ENCODE results near the gene LMAN1L.

LMAN1L gene

GRCh38 chr15:74826364-74826819 is 13.8 kb downstream of the LMAN1L start, which contains the start of gene CPLX3:
Gene CPLX3 (plus strand): TSS chr15:74826627. CDS start chr15:74826704, 77 bp downstream.
- no peak for TF ChIP-seq EZH2phosphoT487 (IDR thresholded peaks at IDR 0.05; ENCODE audit: borderline replicate concordance, low read length)
- TF ChIP-seq, protein P1, sequence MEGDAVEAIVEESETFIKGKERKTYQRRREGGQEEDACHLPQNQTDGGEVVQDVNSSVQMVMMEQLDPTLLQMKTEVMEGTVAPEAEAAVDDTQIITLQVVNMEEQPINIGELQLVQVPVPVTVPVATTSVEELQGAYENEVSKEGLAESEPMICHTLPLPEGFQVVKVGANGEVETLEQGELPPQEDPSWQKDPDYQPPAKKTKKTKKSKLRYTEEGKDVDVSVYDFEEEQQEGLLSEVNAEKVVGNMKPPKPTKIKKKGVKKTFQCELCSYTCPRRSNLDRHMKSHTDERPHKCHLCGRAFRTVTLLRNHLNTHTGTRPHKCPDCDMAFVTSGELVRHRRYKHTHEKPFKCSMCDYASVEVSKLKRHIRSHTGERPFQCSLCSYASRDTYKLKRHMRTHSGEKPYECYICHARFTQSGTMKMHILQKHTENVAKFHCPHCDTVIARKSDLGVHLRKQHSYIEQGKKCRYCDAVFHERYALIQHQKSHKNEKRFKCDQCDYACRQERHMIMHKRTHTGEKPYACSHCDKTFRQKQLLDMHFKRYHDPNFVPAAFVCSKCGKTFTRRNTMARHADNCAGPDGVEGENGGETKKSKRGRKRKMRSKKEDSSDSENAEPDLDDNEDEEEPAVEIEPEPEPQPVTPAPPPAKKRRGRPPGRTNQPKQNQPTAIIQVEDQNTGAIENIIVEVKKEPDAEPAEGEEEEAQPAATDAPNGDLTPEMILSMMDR (IDR thresholded peaks at IDR 0.05; ENCODE audit: low read depth, low read length, poor library complexity, severe bottlenecking): no peak
- Histone ChIP-seq H3K27me3 (ENCODE audit: control insufficient read depth, low read length) (peaks cover 20% of the 10 kb centered on the region), H3K9me2 (replicated peaks; ENCODE audit: control insufficient read depth, low read length) (no peaks in the 10 kb centered on the region), H3K9me3 (ENCODE audit: control insufficient read depth, insufficient read depth, low read length) (no peaks in the 10 kb centered on the region), H3K36me3 (ENCODE audit: control insufficient read depth, low read length) (no peaks in the 10 kb centered on the region), H3K27ac (ENCODE audit: low read depth, low read length) (no peak within 1 kb of the TSS), H3K4me2 (ENCODE audit: low read length) (no peak within 1 kb of the TSS), H3F3A (ENCODE audit: control insufficient read depth, insufficient read depth) (no peaks in the 10 kb centered on the region), H4K20me1 (ENCODE audit: control insufficient read depth, insufficient read depth, low read depth, low read length) (no peaks in the 10 kb centered on the region), H3K4me1 (ENCODE audit: control insufficient read depth, low read length) (peaks cover 14% of the 10 kb centered on the region), H3K79me2 (ENCODE audit: control insufficient read depth, low read length) (no peaks in the 10 kb centered on the region), H3K4me3 (ENCODE audit: low read length) (no peak within 1 kb of the TSS)

DNA sequence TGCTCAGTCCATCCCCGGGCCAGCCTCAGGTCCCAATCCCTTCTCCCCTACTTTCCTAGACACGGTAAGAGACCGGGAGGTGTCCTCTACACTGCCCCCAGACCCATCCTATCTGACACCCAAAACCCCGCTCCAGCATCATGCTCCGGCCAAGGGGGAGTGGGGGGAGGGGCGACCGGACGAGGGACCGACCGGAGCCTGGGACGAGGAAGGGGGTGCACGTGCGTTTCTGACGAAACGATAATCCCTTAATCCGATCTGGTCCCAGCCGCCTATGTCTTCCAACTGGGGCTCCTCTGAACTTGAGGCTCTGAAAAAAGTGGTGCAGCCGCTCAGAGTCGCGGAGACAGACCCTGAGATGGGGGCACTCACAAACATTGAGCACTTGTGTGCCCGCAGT is 14.3 kb downstream of the LMAN1L start:
- H3K27ac ChIP-seq (ENCODE audit: low read depth, low read length): no peak overlapping the region
- no peak overlapping the region for H3K4me3 ChIP-seq (ENCODE audit: low read length)

GRCh38 chr15:74827614-74828013 is 15.0 kb downstream of the LMAN1L start:
- no peaks in the 10 kb centered on the region for H3K9me3 ChIP-seq (ENCODE audit: control insufficient read depth, insufficient read depth, low read length)
- H3K79me2 ChIP-seq (ENCODE audit: control insufficient read depth, low read length): no peaks in the 10 kb centered on the region
- peaks cover 11% of the 10 kb centered on the region for H3K4me1 ChIP-seq (ENCODE audit: control insufficient read depth, low read length)
- H3F3A ChIP-seq (ENCODE audit: control insufficient read depth, insufficient read depth): no peaks in the 10 kb centered on the region
- H3K4me2 ChIP-seq (ENCODE audit: low read length): no peak overlapping the region
- TF ChIP-seq EZH2phosphoT487 (IDR thresholded peaks at IDR 0.05; ENCODE audit: borderline replicate concordance, low read length): no peak
- TF ChIP-seq, protein P1 (IDR thresholded peaks at IDR 0.05; ENCODE audit: low read depth, low read length, poor library complexity, severe bottlenecking): no peak
- no peaks in the 10 kb centered on the region for H3K36me3 ChIP-seq (ENCODE audit: control insufficient read depth, low read length)
- no peak overlapping the region for H3K27ac ChIP-seq (ENCODE audit: low read depth, low read length)
- peaks cover 20% of the 10 kb centered on the region for H3K27me3 ChIP-seq (ENCODE audit: control insufficient read depth, low read length)
- H3K9me2 ChIP-seq (replicated peaks; ENCODE audit: control insufficient read depth, low read length): no peaks in the 10 kb centered on the region
- no peak overlapping the region for H3K4me3 ChIP-seq (ENCODE audit: low read length)
- no peaks in the 10 kb centered on the region for H4K20me1 ChIP-seq (ENCODE audit: control insufficient read depth, insufficient read depth, low read depth, low read length)

More for the DNA sequence above, 14.3 kb downstream of the LMAN1L start:
- Histone ChIP-seq H3K36me3 (ENCODE audit: control insufficient read depth, low read length) (no peaks in the 10 kb centered on the region), H3K4me2 (ENCODE audit: low read length) (no peak overlapping the region), H3K9me2 (replicated peaks; ENCODE audit: control insufficient read depth, low read length) (no peaks in the 10 kb centered on the region), H3F3A (ENCODE audit: control insufficient read depth, insufficient read depth) (no peaks in the 10 kb centered on the region), H3K27me3 (ENCODE audit: control insufficient read depth, low read length) (peaks cover 20% of the 10 kb centered on the region), H3K4me1 (ENCODE audit: control insufficient read depth, low read length) (peaks cover 11% of the 10 kb centered on the region), H3K9me3 (ENCODE audit: control insufficient read depth, insufficient read depth, low read length) (no peaks in the 10 kb centered on the region), H4K20me1 (ENCODE audit: control insufficient read depth, insufficient read depth, low read depth, low read length) (no peaks in the 10 kb centered on the region), H3K79me2 (ENCODE audit: control insufficient read depth, low read length) (no peaks in the 10 kb centered on the region)
- TF ChIP-seq, protein P1 (IDR thresholded peaks at IDR 0.05; ENCODE audit: low read depth, low read length, poor library complexity, severe bottlenecking): no peak
- no peak for TF ChIP-seq EZH2phosphoT487 (IDR thresholded peaks at IDR 0.05; ENCODE audit: borderline replicate concordance, low read length)

All from DOHH2 (cell line).